Natural killer cell (primary cell): ENCODE data around the gene CAMK4. TPM values are rescaled to one million over a fixed set of nuclear protein-coding genes. Genes with fewer than 3 reads are reported as not detected.

Experiments used
- ATAC-seq, 3 donors: fragments of 150-1000 bp in 2 of 3; fragments of 200-7000 bp in 1 of 3; cut with Tn5 transposase; 1 replicate in 1 of 3; 2 replicates in 2 of 3; pipeline ENCODE4 v1.10.0; 2021; ENCODE audit warnings: mild to moderate bottlenecking in 2 of 3, moderate library complexity in 2 of 3
- DNase-seq, 2 donors: peaks; one replicate each; pipeline versions ENCODE4 v3.0.0 to v3.0.0-alpha.2; 2013 to 2021; ENCODE audit warnings: mixed read lengths in 1 of 2
- H3K27ac ChIP-seq: one replicate; pipeline ENCODE4 v1.5.1; 2013; ENCODE audit warnings: mild to moderate bottlenecking, low read length
- H3K27me3 ChIP-seq: one replicate; pipeline ENCODE4 v1.6.1; 2013; ENCODE audit warnings: low read length; ENCODE audit not compliant: control insufficient read depth, insufficient read depth
- H3K36me3 ChIP-seq: one replicate; pipeline ENCODE4 v1.6.1; 2013; ENCODE audit warnings: low read length; ENCODE audit not compliant: control insufficient read depth, insufficient read depth
- H3K4me1 ChIP-seq: one replicate; pipeline ENCODE4 v1.6.1; 2013; ENCODE audit warnings: low read length; ENCODE audit not compliant: control insufficient read depth, insufficient read depth
- H3K4me3 ChIP-seq: one replicate; pipeline ENCODE4 v1.5.1; 2013; ENCODE audit warnings: low read length
- H3K9me3 ChIP-seq: one replicate; pipeline ENCODE4 v1.6.1; 2013; ENCODE audit warnings: low read length; ENCODE audit not compliant: control insufficient read depth, insufficient read depth
- H3K27ac Mint-ChIP-seq, 2 donors: one replicate each; pipeline ENCODE4 v1.8.0; 2022; ENCODE audit warnings: mild to moderate bottlenecking in 2 of 2, mixed read lengths in 2 of 2, moderate library complexity in 1 of 2
- H3K27me3 Mint-ChIP-seq, 2 donors: one replicate each; pipeline ENCODE4 v1.8.0; 2022; ENCODE audit warnings: low read depth in 2 of 2, mixed read lengths in 2 of 2
- H3K36me3 Mint-ChIP-seq: one replicate; pipeline ENCODE4 v1.8.0; 2022; ENCODE audit warnings: mixed read lengths
- H3K4me1 Mint-ChIP-seq, 2 donors: one replicate each; pipeline ENCODE4 v1.8.0; 2022; ENCODE audit warnings: mixed read lengths in 2 of 2
- H3K4me3 Mint-ChIP-seq: one replicate; pipeline ENCODE4 v1.8.0; 2022; ENCODE audit warnings: mild to moderate bottlenecking, moderate library complexity, mixed read lengths
- H3K9me3 Mint-ChIP-seq, 2 donors: one replicate each; pipeline ENCODE4 v1.8.0; 2022; ENCODE audit warnings: mixed read lengths in 2 of 2
- WGBS: methylation state at CpG from one replicate; pipeline ENCODE4 v1.1.7; 2013; ENCODE audit warnings: missing lambda C conversion rate; ENCODE audit not compliant: insufficient coverage; 5-methylcytosine and 5-hydroxymethylcytosine counted together
- intact Hi-C: fragments of 100-400 bp; cut with micrococcal nuclease; formaldehyde crosslinking; loops from one replicate; pipeline ENCODE4 v1.14.2; 2022
- total RNA-seq, 4 donors: library from RNA; stranded (reverse); fragments of 120-200 nt in 1 of 4; gene quantifications; one replicate each; pipeline versions ENCODE4 v1.2.3 to v1.2.4, GENCODE V29; 2013 to 2022
- TF ChIP-seq, protein P1 (sequence below): fragments of 200-600 bp; IDR thresholded peaks from one replicate; pipeline ENCODE4 v1.8.0; 2022; ENCODE audit warnings: antibody characterized with exemption

The CAMK4 gene
- total RNA-seq, 3 donors from 2014 or later (not counting 1 experiment from before 2014, with no cell fraction given): 0.80 to 7.9 (median 7.2) TPM

DNA sequence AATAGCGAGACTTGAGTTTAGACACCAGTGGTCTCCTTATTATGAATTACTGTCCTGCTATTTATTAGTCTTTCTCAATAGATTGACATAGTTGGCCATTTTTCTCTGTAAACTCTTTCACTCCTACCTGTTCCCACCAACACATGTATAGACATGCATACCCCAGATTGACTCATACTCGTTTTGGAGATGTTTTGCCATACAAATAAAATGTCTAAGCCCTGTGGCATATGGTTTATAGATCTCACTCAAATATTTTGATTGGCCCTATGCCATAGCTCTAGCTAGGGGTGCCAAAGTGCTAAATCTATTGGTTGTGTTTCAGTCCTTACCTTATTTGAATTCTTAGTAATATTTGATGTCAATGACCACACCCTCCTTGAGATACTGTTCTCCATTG is 42.3 kb downstream of the CAMK4 start:
- Mint-ChIP-seq H3K27ac (no peak overlapping the region), H3K36me3 (no peaks in the 10 kb centered on the region), H3K27me3 (peaks cover 0 to 10% of the 10 kb centered on the region in 2 donors), H3K9me3 (peaks cover 2 to 5% of the 10 kb centered on the region in 2 donors), H3K4me1 (no peaks in the 10 kb centered on the region), H3K4me3 (no peak overlapping the region)
- no peaks in the 10 kb centered on the region for H3K4me1 ChIP-seq
- no peak overlapping the region for H3K4me3 ChIP-seq
- TF ChIP-seq, protein P1, sequence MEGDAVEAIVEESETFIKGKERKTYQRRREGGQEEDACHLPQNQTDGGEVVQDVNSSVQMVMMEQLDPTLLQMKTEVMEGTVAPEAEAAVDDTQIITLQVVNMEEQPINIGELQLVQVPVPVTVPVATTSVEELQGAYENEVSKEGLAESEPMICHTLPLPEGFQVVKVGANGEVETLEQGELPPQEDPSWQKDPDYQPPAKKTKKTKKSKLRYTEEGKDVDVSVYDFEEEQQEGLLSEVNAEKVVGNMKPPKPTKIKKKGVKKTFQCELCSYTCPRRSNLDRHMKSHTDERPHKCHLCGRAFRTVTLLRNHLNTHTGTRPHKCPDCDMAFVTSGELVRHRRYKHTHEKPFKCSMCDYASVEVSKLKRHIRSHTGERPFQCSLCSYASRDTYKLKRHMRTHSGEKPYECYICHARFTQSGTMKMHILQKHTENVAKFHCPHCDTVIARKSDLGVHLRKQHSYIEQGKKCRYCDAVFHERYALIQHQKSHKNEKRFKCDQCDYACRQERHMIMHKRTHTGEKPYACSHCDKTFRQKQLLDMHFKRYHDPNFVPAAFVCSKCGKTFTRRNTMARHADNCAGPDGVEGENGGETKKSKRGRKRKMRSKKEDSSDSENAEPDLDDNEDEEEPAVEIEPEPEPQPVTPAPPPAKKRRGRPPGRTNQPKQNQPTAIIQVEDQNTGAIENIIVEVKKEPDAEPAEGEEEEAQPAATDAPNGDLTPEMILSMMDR: no peak
- intact Hi-C loops: no loop called here
- H3K36me3 ChIP-seq: no peaks in the 10 kb centered on the region
- H3K27ac ChIP-seq: no peak overlapping the region
- DNase-seq: no peak
- no peaks in the 10 kb centered on the region for H3K9me3 ChIP-seq
- WGBS: 89% methylated on average over 2 of the region's 2 CpGs
- ATAC-seq: no peak
- no peaks in the 10 kb centered on the region for H3K27me3 ChIP-seq

DNA sequence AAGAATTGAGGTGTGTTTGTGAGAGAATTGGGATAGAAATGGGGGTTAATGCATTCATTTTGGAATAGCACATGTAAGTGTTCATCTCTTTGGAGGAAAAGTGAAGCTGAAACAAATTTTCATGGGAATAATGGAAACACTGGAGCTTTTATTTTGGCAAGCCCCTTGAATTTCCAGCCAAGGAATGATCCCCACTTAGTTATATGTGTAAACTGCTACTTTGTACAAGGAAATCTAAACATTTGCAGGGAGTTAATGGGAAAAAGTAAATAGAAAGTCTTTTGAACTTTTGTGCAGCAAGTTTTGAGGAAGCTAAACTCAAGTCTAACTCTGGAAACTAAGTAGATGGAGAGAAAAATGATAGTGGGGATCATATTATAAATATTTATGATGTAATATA is 44.1 kb downstream of the CAMK4 start:
- Histone ChIP-seq H3K4me1 (no peaks in the 10 kb centered on the region), H3K27ac (no peak overlapping the region), H3K4me3 (no peak overlapping the region), H3K36me3 (no peaks in the 10 kb centered on the region), H3K9me3 (no peaks in the 10 kb centered on the region), H3K27me3 (no peaks in the 10 kb centered on the region)
- Mint-ChIP-seq H3K27me3 (peaks cover 0 to 10% of the 10 kb centered on the region in 2 donors), H3K9me3 (peaks cover 2 to 5% of the 10 kb centered on the region in 2 donors), H3K4me3 (no peak overlapping the region), H3K36me3 (no peaks in the 10 kb centered on the region), H3K4me1 (no peaks in the 10 kb centered on the region), H3K27ac (no peak overlapping the region)
- no peak for ATAC-seq
- no peak for DNase-seq
- TF ChIP-seq, protein P1: no peak
- intact Hi-C loops: no loop called here

DNA sequence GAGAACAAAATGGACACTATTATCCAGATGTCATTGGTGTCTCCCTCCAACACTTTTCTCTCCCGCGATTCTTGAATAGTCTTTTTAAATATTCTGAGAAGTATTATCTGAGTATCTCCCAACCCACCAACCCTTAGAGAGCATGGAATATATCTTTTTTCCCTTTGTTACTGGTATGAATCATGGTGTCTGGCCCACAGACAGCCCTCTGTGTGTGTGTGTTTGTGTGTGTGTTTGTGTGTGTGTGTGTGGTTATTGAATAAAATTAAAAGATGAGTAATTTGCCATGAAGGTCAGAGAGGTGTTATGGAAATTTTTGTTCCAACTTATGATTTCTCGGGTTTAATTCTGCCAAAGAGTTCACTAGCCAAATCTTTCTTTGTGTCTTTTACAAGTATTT is 47.7 kb downstream of the CAMK4 start:
- Histone ChIP-seq H3K9me3 (no peaks in the 10 kb centered on the region), H3K36me3 (no peaks in the 10 kb centered on the region), H3K27me3 (no peaks in the 10 kb centered on the region), H3K4me3 (no peak overlapping the region), H3K27ac (no peak overlapping the region), H3K4me1 (no peaks in the 10 kb centered on the region)
- ATAC-seq (no peak), DNase-seq (no peak)
- WGBS: no CpG with 5 or more reads among the region's 3 CpGs
- Mint-ChIP-seq H3K27me3 (peaks cover 2 to 26% of the 10 kb centered on the region in 2 donors), H3K9me3 (peaks cover under 1 to 5% of the 10 kb centered on the region in 2 donors), H3K4me3 (no peak overlapping the region), H3K36me3 (no peaks in the 10 kb centered on the region), H3K27ac (no peak overlapping the region), H3K4me1 (no peaks in the 10 kb centered on the region)
- TF ChIP-seq, protein P1: no peak
- intact Hi-C loops: loop anchor here (10.0 kb wide), 1 partner anchor 117 kb away; no protein-coding TSS in a partner anchor

DNA sequence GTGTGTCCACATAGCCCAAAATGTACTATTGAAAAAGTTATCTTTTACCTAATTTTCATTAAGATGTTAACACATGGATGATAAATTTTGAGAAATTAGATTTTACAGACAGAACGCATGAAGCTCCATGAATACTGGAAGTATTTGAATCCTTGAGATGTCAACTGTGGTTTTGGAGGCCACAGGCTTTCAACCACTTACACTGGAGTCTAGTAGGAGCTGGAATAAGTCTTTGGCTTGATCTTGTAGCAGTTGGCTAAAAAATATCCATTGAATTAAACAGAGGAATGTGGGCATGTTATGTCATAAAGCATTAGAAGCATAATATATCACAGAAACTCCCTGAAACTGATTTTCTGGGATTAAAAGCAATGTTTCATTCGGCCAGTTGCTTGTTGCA is 52.9 kb downstream of the CAMK4 start:
- Mint-ChIP-seq H3K27me3 (peaks cover 2 to 27% of the 10 kb centered on the region in 2 donors), H3K4me3 (no peak overlapping the region), H3K27ac (no peak overlapping the region), H3K9me3 (no peaks in the 10 kb centered on the region), H3K4me1 (no peaks in the 10 kb centered on the region), H3K36me3 (no peaks in the 10 kb centered on the region)
- intact Hi-C loops: loop anchor here (10.0 kb wide), 1 partner anchor 122 kb away; no protein-coding TSS in a partner anchor
- Histone ChIP-seq H3K36me3 (no peaks in the 10 kb centered on the region), H3K4me3 (no peak overlapping the region), H3K4me1 (no peaks in the 10 kb centered on the region), H3K27ac (no peak overlapping the region), H3K27me3 (no peaks in the 10 kb centered on the region), H3K9me3 (no peaks in the 10 kb centered on the region)
- no peak for DNase-seq
- TF ChIP-seq, protein P1: no peak
- ATAC-seq: no peak
- 100% methylated on average over 2 of the region's 2 CpGs for WGBS
